ENCODE data around the gene ZNF175. TPM values are rescaled to one million over a fixed set of nuclear protein-coding genes. Genes with fewer than 3 reads are reported as not detected.

The ZNF175 gene
- total and polyA plus RNA-seq, 9 of the 15 experiments (the other 6 are each of a cell fraction or from before 2014, with no cell fraction given) = 3.7 to 37.9 (median 14.0) TPM

- TF ChIP-seq MGA (IDR thresholded peaks at IDR 0.05) (0 out of 2 replicates have a peak, but pooled peaks have one; percentile 45), TAL1 (IDR thresholded peaks at IDR 0.05) (peak; percentile 42), ZNF766 (CRISPR knock-in tag; conservative IDR thresholded peaks at IDR 0.05) (0 out of 2 replicates have a peak, but pooled peaks have one; percentile 18), ZNF592 (IDR thresholded peaks at IDR 0.05) (peak; percentile 47), ZSCAN29 (IDR thresholded peaks at IDR 0.05) (no peak), BDP1 (IDR thresholded peaks at IDR 0.05; ENCODE audit: insufficient read depth, insufficient read length) (no peak), MYNN (IDR thresholded peaks at IDR 0.05) (peak; percentile 31; the same call in 1 of the 2 replicates), MYNN (CRISPR knock-in tag; IDR thresholded peaks at IDR 0.05) (no peak), GTF2E2 (tag; IDR thresholded peaks at IDR 0.05) (0 out of 2 replicates have a peak, but pooled peaks have one; percentile 31), MTA2 (IDR thresholded peaks at IDR 0.05; ENCODE audit: low read depth) (no peak), DMBX1 (CRISPR knock-in tag; IDR thresholded peaks at IDR 0.05; ENCODE audit: borderline replicate concordance) (no peak), JUND (IDR thresholded peaks at IDR 0.05; ENCODE audit: borderline replicate concordance, low read depth, low read length) (no peak; the same call in 1 of the 2 replicates), JUND (tag; IDR thresholded peaks at IDR 0.05; ENCODE audit: borderline replicate concordance, low read depth, low read length) (no peak; the same call in 2 of the 3 replicates), RBBP5 (IDR thresholded peaks at IDR 0.05; ENCODE audit: borderline replicate concordance, insufficient read depth, low read length, poor library complexity, severe bottlenecking) (no peak)
These were observed 1.3 kb downstream of the ZNF175 start (continued) for GRCh38 chr19:51572410-51572809.

All from K562 (cell line).